Endothelial cell of umbilical vein (primary cell): ENCODE results near the gene SFTPA2.

Experiments used
- CTCF ChIP-seq, 2 donors: IDR thresholded peaks; 1 replicate in 1 of 2; 2 replicates in 1 of 2; pipeline ENCODE4 v1.5.1; 2011; ENCODE audit warnings: low read length in 2 of 2, mild to moderate bottlenecking in 2 of 2, moderate library complexity in 2 of 2, control low read depth in 1 of 2, inconsistent platforms in 1 of 2, low read depth in 1 of 2; ENCODE audit not compliant: insufficient read depth in 1 of 2; ENCODE audit errors: extremely low read depth in 1 of 2
- FOS ChIP-seq: IDR thresholded peaks from 2 replicates; pipeline ENCODE4 v1.6.1; 2011; ENCODE audit warnings: mild to moderate bottlenecking, low read length, moderate library complexity, borderline replicate concordance; ENCODE audit not compliant: insufficient read depth
- GATA2 ChIP-seq: IDR thresholded peaks from 2 replicates; pipeline ENCODE4 v1.7.0; 2011; ENCODE audit warnings: low read depth, mild to moderate bottlenecking, moderate library complexity, mixed read lengths, low read length; ENCODE audit not compliant: insufficient read length, insufficient read depth
- MAX ChIP-seq: IDR thresholded peaks from 2 replicates; pipeline ENCODE4 v1.6.1; 2011; ENCODE audit not compliant: insufficient read depth, insufficient read length
- MYC ChIP-seq: IDR thresholded peaks from one replicate; pipeline ENCODE4 v1.6.1; 2011; ENCODE audit warnings: mild to moderate bottlenecking, low read depth, low read length
- POLR2A ChIP-seq: IDR thresholded peaks from 2 replicates; pipeline ENCODE4 v1.6.1; 2012; ENCODE audit warnings: low read depth, mild to moderate bottlenecking, control low read depth, low read length
- POLR2AphosphoS5 ChIP-seq: IDR thresholded peaks from 2 replicates; pipeline ENCODE4 v1.6.1; 2012; ENCODE audit warnings: low read depth, mild to moderate bottlenecking, control low read depth, low read length, moderate library complexity; ENCODE audit not compliant: insufficient read depth

GRCh38 chr10:79604294-79604693 lies 44.1 kb upstream of the SFTPA2 start:
- TF ChIP-seq POLR2A: no peak
- no peak for TF ChIP-seq POLR2AphosphoS5
- TF ChIP-seq CTCF (IDR thresholded peaks at IDR 0.05; ENCODE audit: extremely low read depth in 1 of 2, insufficient read depth in 1 of 2, low read depth in 1 of 2, low read length in 2 of 2): no peak
- TF ChIP-seq MAX: no peak
- no peak for TF ChIP-seq MYC
- TF ChIP-seq FOS: no peak
- TF ChIP-seq GATA2: no peak
